Esophagus muscularis mucosa (tissue), 4 donors: ENCODE data around the gene FAM24A.

Source experiments
- EP300 ChIP-seq: sonication (generic); formaldehyde crosslinking; IDR thresholded peaks from one replicate; pipeline ENCODE4 v1.6.1; 2017; ENCODE audit warnings: antibody characterized with exemption
- POLR2A ChIP-seq: fragments of 450-650 bp; IDR thresholded peaks from one replicate; pipeline ENCODE4 v1.6.1; 2017; ENCODE audit warnings: antibody characterized with exemption, moderate library complexity, mild to moderate bottlenecking, low read depth
- POLR2AphosphoS5 ChIP-seq, 2 donors: sonication (generic); formaldehyde crosslinking; IDR thresholded peaks; one replicate each; pipeline ENCODE4 v1.6.1; 2017; ENCODE audit warnings: antibody characterized with exemption in 2 of 2
- TF ChIP-seq, protein P1 (sequence below), 3 experiments: fragments of 200-600 bp in 2 of 3; fragments of 450-650 bp in 1 of 3; sonication (generic) in 2 of 3; IDR thresholded peaks; one replicate each; pipeline ENCODE4 v1.5.1; 2017 to 2019; ENCODE audit warnings: antibody characterized with exemption in 3 of 3, mild to moderate bottlenecking in 2 of 3, moderate library complexity in 1 of 3

DNA sequence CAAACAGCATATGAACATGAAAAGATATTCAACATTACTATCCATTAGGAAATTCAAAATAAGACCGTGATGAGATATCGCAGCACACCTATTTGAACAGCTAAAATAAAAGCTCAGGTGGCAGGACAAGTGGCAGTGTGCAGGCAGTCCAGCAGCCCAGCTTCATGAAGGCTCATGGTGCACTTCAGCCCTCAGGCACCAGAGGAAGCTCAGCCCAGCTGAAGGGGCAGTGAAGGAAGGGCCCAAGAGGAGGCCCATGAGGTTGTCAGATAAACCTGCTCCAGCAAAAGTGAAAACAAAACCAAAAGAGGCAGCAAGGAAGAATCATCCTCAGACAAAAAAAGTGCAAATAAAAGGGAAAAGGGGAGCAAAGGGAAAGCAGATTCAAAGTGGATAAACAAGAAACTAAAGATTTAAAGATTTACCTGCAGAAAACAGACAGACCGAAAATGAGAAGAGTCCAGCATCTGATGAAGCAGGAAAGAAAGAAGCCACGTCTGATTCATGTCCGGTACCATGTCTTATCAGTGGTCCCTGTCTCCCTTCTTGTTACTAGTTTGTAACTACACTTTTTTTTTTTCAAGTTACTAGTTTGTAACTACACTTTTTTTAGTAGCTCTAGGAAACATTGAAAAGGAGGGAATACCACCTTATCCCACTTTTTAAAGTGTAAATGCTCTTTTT is 16.0 kb upstream of the FAM24A start:
- TF ChIP-seq POLR2AphosphoS5 (IDR thresholded peaks at IDR 0.05) (no peak), POLR2A (no peak), EP300 (no peak)
- TF ChIP-seq, protein P1, sequence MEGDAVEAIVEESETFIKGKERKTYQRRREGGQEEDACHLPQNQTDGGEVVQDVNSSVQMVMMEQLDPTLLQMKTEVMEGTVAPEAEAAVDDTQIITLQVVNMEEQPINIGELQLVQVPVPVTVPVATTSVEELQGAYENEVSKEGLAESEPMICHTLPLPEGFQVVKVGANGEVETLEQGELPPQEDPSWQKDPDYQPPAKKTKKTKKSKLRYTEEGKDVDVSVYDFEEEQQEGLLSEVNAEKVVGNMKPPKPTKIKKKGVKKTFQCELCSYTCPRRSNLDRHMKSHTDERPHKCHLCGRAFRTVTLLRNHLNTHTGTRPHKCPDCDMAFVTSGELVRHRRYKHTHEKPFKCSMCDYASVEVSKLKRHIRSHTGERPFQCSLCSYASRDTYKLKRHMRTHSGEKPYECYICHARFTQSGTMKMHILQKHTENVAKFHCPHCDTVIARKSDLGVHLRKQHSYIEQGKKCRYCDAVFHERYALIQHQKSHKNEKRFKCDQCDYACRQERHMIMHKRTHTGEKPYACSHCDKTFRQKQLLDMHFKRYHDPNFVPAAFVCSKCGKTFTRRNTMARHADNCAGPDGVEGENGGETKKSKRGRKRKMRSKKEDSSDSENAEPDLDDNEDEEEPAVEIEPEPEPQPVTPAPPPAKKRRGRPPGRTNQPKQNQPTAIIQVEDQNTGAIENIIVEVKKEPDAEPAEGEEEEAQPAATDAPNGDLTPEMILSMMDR (IDR thresholded peaks at IDR 0.05): no peak
